ENCODE results near the gene PVALEF.

PVALEF gene

DNA sequence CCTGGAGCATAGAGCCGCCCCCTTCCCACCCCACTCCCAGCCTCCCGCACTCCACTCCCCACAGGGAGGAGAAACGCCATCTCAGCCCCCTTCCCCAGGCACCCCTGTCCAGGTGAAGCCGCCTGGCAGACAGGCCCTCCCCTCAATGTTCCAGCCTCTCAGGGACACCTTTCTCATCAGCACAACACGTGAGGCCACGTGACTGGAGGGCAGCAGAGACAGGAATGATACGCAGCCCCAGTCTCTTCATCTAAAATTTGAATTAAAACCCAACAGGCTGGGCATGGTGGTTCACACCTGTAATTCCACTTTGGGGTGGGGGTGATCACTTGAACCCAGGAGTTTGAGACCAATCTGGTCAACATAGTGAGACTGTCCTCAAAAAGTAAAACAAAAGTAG, 20.9 kb downstream of the PVALEF start:
- DNase-seq, result no peak

- no peak for DNase-seq
Measured at GRCh38 chr17:81187120-81187519, 21.8 kb downstream of the PVALEF start.

- DNase-seq, result no peak
Measured at GRCh38 chr17:81187586-81188490, 22.5 kb downstream of the PVALEF start.

DNA sequence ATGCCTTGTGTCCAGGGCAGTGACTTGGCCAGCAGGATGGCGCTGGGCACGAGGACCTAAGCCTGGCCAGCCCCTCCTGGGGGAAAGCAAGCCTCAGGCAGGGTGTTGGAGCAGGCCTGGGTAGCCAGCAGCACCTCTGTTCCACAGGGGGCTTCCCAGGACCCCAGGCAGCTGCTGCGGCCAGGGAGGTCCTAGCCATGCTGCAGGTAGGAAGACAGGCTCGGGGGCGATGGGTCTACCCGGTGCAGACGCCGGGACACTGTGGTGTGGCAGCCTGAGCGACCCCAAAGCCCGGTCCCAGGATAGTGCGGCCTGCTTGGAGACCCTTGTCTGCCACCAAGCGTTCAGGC, 23.2 kb downstream of the PVALEF start:
- DNase-seq, result no peak

DNA sequence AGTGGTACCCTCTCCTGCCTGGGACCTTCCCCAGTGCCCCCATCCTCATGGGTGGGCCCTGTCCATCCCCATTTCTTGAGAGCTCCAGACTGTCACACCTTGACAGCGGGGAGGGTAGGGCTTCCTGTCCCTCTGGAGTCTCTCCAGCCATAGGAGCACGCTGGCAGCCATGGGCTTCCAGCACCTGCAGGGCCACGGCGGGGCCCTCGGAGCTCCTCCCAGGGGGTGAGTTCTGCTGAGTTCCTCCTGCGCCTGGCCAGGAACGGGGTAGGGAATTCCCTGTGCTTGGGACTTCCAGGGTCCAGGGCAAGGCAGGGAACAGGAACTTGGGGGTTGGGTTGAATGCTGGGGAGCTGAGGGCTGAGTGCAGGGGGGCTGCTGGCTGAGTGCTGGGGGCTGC, 23.7 kb downstream of the PVALEF start:
- DNase-seq, result no peak

- no peak for DNase-seq
Measured at GRCh38 chr17:81189670-81190530, 24.6 kb downstream of the PVALEF start.

DNA sequence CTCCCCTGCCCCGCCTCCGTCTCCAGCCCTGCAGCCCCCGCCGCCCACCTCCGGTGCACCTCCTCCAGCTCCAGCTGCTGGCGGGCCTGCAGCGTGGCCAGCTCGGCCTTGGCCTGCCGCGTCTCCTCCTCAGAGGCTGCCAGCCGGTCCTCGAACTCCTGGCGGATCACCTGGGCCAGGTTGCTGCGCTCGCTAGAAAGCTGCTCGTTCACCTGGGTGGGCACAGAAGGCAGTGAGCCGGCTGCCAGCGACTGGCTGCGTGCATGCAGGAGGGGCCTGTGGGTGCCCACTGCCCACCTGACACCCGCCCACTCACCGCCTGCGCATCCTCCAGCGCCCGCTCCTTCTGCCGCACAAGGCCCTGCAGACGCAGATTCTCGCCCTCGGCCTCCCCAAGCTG, 25.3 kb downstream of the PVALEF start:
- DNase-seq, result no peak

DNA sequence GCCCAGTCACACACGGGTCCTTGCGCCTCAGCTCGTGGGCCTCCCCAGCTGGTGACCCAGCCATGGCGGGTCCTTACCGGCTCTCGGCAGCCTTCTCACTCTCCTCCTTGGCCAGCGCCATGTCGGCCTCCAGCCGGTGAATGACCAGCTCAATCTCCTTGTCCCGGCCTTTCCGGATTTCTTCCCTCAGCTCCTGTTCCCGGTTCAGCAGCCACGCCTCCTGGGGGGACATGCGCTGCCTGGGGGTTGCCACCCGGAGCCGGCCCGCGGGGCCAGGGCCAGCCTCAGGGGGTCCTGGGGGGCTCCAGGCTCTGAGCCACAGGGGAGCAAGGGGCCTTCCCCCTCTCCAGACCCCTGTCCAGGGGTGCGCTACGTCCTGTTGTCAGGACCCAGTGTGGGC, 25.8 kb downstream of the PVALEF start:
- DNase-seq, result no peak

- no peak for DNase-seq
Measured at GRCh38 chr17:81191646-81192045, 26.3 kb downstream of the PVALEF start.

- DNase-seq, result no peak
Measured at GRCh38 chr17:81192386-81193050, 27.2 kb downstream of the PVALEF start.

- no peak for DNase-seq
Measured at GRCh38 chr17:81193051-81193410, 27.7 kb downstream of the PVALEF start.

DNA sequence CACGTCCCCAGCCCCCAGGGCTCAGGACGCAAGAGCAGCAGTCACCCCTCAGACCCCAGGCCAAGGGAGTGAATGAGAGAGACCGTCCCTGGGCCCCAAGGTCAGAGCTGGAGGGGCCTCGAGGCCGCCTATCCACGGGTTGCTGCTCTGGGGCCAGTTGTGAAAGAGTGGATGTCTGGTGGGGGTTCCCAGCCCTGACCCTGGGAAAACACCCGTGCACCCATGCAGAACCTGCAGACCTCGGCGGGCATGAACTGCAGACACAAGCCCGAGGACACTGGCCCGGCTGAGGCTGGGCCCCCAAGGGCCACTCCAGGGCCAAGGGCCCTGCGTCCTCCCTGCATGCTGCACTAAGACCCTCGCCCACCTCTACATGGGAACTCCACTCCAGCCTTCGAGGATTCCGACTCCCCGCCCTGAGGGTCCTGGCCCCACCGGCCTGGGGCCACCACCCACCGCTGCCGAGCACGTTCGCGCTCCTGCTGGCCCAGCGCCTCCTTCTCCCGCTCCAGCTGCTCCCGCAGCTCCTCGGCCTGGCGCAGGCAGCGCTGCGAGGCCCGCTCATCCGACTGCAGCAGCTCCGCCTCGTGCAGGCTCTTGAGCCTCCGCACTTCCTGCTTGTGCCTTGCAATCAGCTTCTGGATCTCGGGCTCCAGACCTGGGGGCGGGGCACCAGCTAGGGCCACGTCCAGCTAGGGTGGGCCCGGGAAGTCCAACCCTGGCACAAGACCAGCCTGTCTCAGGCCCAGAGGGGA, 28.3 kb downstream of the PVALEF start:
- DNase-seq, result no peak

- no peak for DNase-seq
Measured at GRCh38 chr17:81194225-81194760, 29.0 kb downstream of the PVALEF start.

DNA sequence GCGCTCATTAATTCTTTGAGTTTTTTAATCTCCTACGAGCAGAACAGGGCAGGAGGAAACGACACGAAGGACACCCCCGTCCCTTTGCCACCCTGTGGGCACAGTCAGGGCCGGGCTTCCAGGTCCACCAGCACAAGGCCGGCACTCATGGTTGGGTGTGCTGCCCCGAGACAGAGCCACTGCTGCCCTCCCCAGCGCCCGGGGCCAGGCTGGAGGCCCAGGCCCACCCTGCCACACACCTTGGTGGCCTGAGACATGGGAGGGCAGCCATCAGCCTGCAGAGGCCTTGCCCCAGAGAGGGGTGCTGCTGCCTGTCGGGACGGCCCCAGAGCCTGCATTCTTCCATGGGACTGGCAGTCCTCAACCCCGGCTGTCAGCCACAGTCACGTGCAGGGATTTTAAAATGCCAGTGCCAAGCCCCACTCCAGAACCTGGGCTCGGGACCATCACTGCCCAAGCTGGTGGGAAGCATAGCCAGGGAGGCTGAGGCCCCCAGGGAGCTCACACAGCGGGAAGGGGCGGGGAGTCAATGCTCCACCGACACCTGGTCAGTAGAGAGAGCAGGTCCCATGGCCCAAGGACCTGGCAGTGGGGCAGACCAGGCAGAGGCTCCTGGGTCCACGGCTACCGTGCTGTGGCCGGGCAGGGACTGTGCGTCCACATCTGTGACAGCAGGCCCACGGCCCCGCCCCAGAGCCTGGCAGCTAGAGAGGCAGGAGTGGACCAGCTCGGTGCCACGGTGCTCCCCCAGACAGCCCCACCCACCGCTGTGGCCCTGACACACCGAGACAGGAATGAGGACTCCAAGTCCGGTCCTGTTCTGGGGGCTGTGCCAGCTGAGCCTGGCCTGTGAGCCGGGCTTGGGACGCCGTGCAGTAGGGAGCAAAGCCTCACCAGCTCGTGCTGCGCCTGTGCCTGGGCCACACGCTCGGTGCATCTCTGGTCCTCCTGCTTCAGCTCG, 29.9 kb downstream of the PVALEF start:
- no peak for DNase-seq

GRCh38 chr17:81195941-81196495, 30.7 kb downstream of the PVALEF start:
- no peak for DNase-seq

DNA sequence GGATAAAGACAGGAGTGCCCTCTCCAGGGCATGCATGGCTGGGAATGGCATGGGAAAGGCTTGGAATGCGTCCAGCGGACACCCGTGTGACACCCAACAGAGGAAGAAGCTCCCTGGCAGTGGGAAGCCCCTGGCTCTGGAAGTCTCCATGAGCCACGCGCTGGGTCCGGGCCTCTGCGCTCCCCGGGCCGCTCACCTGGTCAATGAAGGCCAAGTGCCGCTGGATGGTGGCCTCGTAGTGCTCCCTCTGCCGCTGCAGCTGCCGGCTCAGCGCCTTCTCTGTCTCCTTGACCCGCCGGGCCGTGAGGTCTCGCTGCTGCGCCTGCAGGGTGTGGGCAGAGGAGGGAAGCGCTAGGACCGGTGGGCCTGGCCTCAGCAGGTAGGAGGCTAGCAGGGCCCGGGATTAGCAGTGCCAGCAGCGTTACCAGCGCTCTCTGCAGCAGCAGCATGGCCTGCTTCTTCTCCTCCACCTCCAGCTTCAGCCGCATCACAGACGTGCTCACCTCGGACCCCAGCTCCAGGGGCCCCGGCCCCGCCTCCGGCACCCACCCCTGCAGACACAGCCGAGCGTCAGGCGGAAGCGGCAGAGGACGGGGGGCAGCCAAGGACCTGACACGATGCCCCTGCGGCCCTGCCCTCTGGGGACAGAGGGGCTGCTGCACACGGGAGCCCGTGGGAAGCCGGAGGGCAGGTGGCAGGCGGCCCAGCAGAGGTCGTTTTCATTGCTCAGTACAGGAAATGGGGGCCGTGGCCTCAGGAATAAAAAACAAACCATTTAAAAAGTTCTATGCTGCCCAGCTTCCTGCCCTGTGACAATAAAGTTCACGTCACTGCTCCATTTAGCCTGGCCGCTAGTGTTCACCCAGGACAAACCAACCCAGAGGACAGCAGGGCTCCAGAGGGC, 31.4 kb downstream of the PVALEF start:
- no peak for DNase-seq

- DNase-seq, result no peak
Measured at GRCh38 chr17:81197409-81197795, 32.1 kb downstream of the PVALEF start.

GRCh38 chr17:81197831-81198490, 32.7 kb downstream of the PVALEF start:
- DNase-seq, result no peak

GRCh38 chr17:81198826-81199481, 33.6 kb downstream of the PVALEF start:
- DNase-seq, result no peak

Measured in NCI-H345 (cell line).